ENCODE measurements around the gene NEO1.

Gene NEO1

DNA sequence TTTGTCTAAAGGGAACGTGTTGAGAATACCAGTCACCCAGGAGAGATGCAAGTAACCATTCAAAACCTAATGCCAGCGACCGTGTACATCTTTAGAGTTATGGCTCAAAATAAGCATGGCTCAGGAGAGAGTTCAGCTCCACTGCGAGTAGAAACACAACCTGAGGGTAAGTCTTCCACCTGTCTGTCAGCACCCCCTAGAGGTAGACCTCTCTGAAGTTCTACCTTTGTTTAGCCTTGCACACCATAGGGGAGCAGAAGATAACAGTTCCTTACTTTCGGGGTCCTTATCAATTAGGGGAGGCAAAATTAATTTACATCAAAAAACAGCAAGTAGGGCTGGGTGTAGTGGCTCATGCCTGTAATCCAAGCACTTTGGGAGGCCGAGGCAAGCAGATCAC lies 192.1 kb downstream of the NEO1 start:
- TF ChIP-seq, protein P1, sequence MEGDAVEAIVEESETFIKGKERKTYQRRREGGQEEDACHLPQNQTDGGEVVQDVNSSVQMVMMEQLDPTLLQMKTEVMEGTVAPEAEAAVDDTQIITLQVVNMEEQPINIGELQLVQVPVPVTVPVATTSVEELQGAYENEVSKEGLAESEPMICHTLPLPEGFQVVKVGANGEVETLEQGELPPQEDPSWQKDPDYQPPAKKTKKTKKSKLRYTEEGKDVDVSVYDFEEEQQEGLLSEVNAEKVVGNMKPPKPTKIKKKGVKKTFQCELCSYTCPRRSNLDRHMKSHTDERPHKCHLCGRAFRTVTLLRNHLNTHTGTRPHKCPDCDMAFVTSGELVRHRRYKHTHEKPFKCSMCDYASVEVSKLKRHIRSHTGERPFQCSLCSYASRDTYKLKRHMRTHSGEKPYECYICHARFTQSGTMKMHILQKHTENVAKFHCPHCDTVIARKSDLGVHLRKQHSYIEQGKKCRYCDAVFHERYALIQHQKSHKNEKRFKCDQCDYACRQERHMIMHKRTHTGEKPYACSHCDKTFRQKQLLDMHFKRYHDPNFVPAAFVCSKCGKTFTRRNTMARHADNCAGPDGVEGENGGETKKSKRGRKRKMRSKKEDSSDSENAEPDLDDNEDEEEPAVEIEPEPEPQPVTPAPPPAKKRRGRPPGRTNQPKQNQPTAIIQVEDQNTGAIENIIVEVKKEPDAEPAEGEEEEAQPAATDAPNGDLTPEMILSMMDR (IDR thresholded peaks at IDR 0.05; ENCODE audit: low read depth, low read length, missing control alignments), result peak; percentile 12
- DNase-seq (ENCODE audit: extremely low read depth, low read depth), result no peak
- no peak overlapping the region for H3K4me3 ChIP-seq (replicated peaks; ENCODE audit: low read depth, low read length)

DNA sequence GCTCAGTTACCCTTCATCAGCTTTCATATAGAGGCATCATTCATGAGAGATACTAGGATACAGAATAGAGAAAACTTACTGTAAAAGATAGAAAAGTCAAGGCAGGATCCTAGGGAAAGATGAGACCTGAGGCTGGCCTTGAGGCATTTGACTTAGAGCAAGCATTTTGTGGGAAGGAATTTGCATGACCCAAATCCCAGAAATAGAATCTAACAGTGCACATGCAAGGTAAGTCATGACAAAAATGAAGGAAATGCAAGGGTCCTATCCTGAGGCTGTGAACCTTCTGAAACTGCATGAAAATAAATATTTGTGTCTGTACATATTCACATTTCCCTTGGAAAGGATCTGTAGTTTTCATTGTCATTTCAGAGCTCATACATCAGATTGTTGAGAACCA lies 194.2 kb downstream of the NEO1 start:
- TF ChIP-seq, protein P1 (IDR thresholded peaks at IDR 0.05; ENCODE audit: low read depth, low read length, missing control alignments), result no peak
- H3K4me3 ChIP-seq (replicated peaks; ENCODE audit: low read depth, low read length), result no peak overlapping the region

DNA sequence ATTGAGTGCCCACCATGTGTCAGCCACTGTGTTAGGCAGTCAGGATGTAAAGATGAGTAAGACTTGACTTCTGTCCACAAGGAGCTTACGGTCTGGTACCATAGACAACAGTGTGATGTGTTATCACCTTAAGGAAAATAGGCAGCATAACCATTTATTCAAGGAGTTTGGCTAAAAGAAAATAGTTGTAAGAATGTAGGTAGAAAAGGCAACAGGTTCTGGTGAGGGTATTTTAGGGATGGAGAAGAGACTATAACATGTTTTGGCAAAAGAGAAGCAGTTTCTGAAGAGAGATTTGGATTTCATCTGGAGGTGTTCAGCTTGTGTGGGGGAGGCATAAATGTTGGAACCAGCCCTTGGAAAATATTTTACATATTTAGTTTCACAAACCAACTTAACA lies 194.6 kb downstream of the NEO1 start:
- TF ChIP-seq, protein P1 (IDR thresholded peaks at IDR 0.05; ENCODE audit: low read depth, low read length, missing control alignments), result no peak
- no peak overlapping the region for H3K4me3 ChIP-seq (replicated peaks; ENCODE audit: low read depth, low read length)
- DNase-seq (ENCODE audit: extremely low read depth, low read depth), result no peak

More for the DNA sequence above, 194.2 kb downstream of the NEO1 start:
- no peak for DNase-seq (ENCODE audit: extremely low read depth, low read depth)

DNA sequence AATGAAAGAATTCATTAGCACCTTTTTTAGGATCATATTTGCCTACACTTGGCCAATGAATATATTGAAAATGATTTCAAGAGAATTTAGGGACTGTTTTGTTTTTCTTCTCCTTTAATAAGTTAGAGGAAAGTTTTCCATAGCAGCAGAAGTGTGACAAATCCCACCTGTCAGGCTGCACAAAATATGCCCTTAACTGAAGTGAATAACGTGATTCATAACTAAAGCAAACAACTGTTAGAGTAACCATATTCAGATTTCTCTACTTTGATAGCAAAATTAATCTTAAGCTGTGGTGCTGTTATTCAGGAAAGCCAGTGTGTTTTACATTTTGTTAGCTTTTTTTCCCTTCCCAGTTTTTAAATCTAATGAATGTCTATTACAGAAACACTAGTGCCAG lies 195.1 kb downstream of the NEO1 start:
- DNase-seq (ENCODE audit: extremely low read depth, low read depth), result no peak
- TF ChIP-seq, protein P1 (IDR thresholded peaks at IDR 0.05; ENCODE audit: low read depth, low read length, missing control alignments), result no peak

DNA sequence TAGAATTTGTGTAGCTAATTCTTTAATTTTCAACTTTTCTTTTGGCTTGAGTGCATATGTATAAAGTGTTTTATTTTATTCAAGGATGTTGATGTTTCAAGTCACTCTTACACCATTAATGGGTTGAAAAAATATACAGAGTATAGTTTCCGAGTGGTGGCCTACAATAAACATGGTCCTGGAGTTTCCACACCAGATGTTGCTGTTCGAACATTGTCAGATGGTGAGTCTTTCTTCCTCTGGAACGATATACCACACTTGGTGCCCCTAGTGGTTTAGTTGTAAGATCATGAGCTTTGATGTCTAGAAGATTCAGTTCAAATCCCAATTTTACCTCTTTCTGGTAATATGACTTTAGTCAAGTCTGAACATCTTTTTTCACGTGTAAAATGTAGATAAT lies 197.2 kb downstream of the NEO1 start:
- TF ChIP-seq, protein P1 (IDR thresholded peaks at IDR 0.05; ENCODE audit: low read depth, low read length, missing control alignments), result no peak
- H3K4me3 ChIP-seq (replicated peaks; ENCODE audit: low read depth, low read length), result no peak overlapping the region
- no peak for DNase-seq (ENCODE audit: extremely low read depth, low read depth)

More for the DNA sequence above, 195.1 kb downstream of the NEO1 start:
- H3K4me3 ChIP-seq (replicated peaks; ENCODE audit: low read depth, low read length), result no peak overlapping the region

DNA sequence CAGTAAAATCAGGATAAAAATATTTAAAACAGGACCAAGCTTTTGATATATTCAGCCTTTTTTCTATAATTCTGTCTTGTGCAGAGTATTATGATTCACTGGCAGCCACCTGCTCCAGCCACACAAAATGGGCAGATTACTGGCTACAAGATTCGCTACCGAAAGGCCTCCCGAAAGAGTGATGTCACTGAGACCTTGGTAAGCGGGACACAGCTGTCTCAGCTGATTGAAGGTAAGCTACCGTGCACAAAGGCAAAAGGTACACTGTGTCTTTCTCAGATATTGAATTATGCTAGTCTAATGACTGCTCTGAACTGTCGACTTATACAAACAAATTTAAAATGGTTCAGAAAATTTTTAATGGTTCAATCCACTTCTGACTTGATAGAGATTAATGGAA lies 202.3 kb downstream of the NEO1 start:
- H3K4me3 ChIP-seq (replicated peaks; ENCODE audit: low read depth, low read length), result no peak overlapping the region
- no peak for DNase-seq (ENCODE audit: extremely low read depth, low read depth)
- TF ChIP-seq, protein P1 (IDR thresholded peaks at IDR 0.05; ENCODE audit: low read depth, low read length, missing control alignments), result no peak

Data from HFF-Myc (cell line).